Activated CD8-positive, alpha-beta memory T cell treated with anti-CD3 and anti-CD28 coated beads, Interleukin-2, amount 10 ng/mL, durations not matched to agents 7 days and 5 days (primary cell): ENCODE data around the gene CTDNEP1. TPM values are rescaled to one million over a fixed set of nuclear protein-coding genes. Genes with fewer than 3 reads are reported as not detected.
"Not testable (repeated sequence)": the region's sequence is repeated elsewhere in the genome, so short reads cannot be mapped to it uniquely, and the experiment has no call there.

Experiments used
- ATAC-seq: fragments of 150-1000 bp; cut with Tn5 transposase; one replicate; pipeline ENCODE4 v1.10.0; 2021; ENCODE audit warnings: moderate library complexity
- CTCF ChIA-PET: fragments of 350-600 bp; sonication (Branson Sonifier 250); formaldehyde crosslinking; loops from one replicate; lab custom pipeline; 2021; ENCODE audit warnings: antibody characterized with exemption; lab: Charles Lee
- DNase-seq: peaks from one replicate; pipeline ENCODE4 v3.0.0-alpha.2; 2020
- H3K27ac Mint-ChIP-seq: one replicate; pipeline ENCODE4 v1.8.0; 2021; ENCODE audit warnings: mild to moderate bottlenecking, mixed read lengths
- H3K27me3 Mint-ChIP-seq: one replicate; pipeline ENCODE4 v1.8.0; 2021; ENCODE audit warnings: mixed read lengths
- H3K36me3 Mint-ChIP-seq: one replicate; pipeline ENCODE4 v1.8.0; 2021; ENCODE audit warnings: mild to moderate bottlenecking, mixed read lengths
- H3K4me1 Mint-ChIP-seq: one replicate; pipeline ENCODE4 v1.8.0; 2021; ENCODE audit warnings: mixed read lengths
- H3K4me3 Mint-ChIP-seq: one replicate; pipeline ENCODE4 v1.8.0; 2021; ENCODE audit warnings: mild to moderate bottlenecking, moderate library complexity, mixed read lengths
- H3K9me3 Mint-ChIP-seq: one replicate; pipeline ENCODE4 v1.8.0; 2022; ENCODE audit warnings: low read depth, mixed read lengths
- total RNA-seq, 2 experiments: library from RNA; stranded (reverse); gene quantifications; one replicate each; pipeline ENCODE4 v1.2.3, GENCODE V29; 2021

CTDNEP1 gene
- total RNA-seq, 2 experiments from 2014 or later, result 162 to 192 TPM

DNA sequence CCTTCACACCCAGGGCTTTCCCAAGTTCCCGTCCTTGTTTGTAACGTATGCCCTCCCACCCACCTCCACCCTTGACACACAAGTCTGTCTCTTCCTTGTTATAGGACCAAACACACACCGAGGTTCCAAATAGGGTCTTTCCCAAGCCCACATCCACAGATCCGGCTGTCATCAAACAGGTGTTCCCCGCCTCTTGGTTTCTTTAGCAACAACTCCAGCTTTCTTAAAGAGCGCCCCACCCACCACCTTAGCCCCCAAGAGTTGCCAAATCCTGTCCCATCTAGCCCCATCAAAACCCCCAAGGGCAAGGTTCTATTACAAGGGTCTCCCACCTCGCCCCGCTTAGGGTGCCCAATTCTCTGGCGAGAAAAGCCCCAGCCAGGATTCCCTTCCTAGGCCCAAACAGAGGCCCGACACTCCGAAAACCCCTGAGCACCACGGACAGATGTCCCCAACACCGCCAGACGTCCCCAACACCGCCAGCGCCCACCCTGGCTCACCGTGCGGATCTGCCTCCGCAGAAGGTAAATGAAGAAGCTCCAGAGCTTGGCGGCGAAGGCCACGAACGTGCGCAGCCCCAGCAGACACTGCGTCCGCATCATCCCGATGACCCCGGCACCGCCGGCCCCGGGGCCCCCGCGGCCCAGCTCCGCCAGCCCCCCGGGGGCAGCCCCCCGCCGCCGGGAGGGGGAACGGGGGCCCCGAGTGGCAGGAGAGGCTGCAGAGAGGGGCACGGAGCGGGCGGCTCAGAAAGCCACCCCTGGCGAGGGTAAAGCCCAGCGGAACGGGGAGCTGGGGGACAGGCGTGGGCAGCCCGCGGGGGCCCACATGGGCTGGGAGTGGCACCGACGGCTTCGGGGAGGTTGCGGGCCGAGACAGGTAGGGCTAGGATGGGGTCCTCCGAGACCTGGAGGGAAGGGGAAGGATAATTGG, 573 bp downstream of the CTDNEP1 start:
- Mint-ChIP-seq H3K4me3 (peak overlapping the region; percentile 91), H3K27ac (peak overlapping the region; percentile 99), H3K9me3 (no peaks in the 10 kb centered on the region), H3K27me3 (no peaks in the 10 kb centered on the region), H3K36me3 (peaks cover 22% of the 10 kb centered on the region), H3K4me1 (peaks cover 46% of the 10 kb centered on the region)
- DNase-seq, result no peak
- CTCF ChIA-PET, result interaction anchor here (0.5 to 2.5 kb wide), 8 partner anchors 9 to 868 kb away, joined by 3 to 18 read pairs (median 4); partner anchors contain the start of genes ACADVL, DLG4, GABARAP and PHF23
- peak; percentile 0 for ATAC-seq

DNA sequence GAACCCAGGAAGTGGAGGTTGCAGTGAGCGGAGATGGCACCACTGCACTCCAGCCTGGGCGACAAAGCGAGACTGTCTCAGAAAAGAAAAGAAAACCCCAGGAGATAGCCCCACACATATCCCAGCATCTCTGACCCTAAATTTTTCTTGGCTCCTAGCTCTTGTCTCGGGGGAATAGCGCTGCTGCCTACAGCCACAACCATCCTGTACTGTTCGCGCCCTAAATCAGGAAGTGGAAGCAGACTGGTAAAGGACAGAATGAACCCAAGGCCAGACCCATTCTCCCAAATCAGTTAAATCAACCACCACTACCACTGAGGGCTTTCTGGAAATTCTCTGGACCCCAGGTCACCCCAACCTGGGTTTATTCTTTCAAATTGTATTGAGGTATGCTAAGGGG, 1.7 kb downstream of the CTDNEP1 start:
- ATAC-seq, result no peak
- CTCF ChIA-PET, result interaction anchor here (2.5 kb wide), 1 partner anchor 8 kb away, joined by 18 read pairs; the partner anchor contains the start of gene GABARAP
- Mint-ChIP-seq H3K4me1 (peaks cover 46% of the 10 kb centered on the region), H3K36me3 (peaks cover 23% of the 10 kb centered on the region), H3K4me3 (peak overlapping the region; percentile 91), H3K9me3 (no peaks in the 10 kb centered on the region), H3K27me3 (no peaks in the 10 kb centered on the region), H3K27ac (peak overlapping the region; percentile 91)
- DNase-seq, result no peak

DNA sequence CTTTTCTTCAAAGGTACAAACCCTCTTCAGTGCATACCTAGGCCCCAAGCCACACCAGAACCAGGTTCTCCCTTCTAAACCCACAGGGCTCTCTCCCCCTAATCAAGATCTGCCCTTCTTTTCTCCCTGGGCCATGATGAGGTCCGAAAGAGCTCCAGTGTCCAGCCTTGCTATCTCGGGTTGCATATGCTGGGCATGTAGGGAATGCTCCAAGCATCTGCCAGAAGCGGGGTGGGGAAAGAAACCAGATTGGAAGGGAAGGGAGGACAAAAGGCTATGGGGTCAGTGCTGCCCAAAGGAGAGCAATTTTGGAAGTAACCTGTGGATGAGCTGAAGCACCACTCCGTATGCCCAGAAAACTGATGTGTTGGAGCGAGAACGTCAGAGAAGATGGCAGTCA, 2.3 kb downstream of the CTDNEP1 start:
- no peaks in the 10 kb centered on the region for H3K27me3 Mint-ChIP-seq
- DNase-seq (no peak), ATAC-seq (no peak)
- peak overlapping the region; percentile 91 for H3K4me3 Mint-ChIP-seq
- CTCF ChIA-PET, result no interaction called here
- peaks cover 46% of the 10 kb centered on the region for H3K4me1 Mint-ChIP-seq
- H3K36me3 Mint-ChIP-seq, result peaks cover 24% of the 10 kb centered on the region
- no peaks in the 10 kb centered on the region for H3K9me3 Mint-ChIP-seq
- H3K27ac Mint-ChIP-seq, result peak overlapping the region; percentile 50

DNA sequence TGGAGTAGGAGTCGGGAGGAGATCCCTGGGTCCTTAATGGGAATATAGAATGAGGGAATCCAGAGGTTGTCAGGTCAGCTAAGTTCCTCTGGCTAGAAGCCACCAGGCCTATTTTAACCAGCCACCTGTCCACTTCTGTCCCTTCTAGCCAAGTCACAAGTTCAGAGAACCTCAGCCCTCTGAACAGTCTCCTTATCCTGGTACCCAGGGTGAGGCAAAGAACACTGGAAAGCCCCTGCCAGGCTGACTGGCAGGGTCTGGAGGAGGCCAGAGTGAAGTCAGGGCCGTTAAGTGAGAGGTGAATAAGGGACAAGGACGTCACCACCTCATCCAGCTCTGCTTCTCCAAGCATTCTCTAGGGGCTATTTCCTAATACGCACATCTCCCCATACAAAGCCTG, 2.7 kb downstream of the CTDNEP1 start:
- peaks cover 23% of the 10 kb centered on the region for H3K36me3 Mint-ChIP-seq
- H3K4me3 Mint-ChIP-seq, result no peak overlapping the region
- no peak for ATAC-seq
- H3K27me3 Mint-ChIP-seq, result no peaks in the 10 kb centered on the region
- DNase-seq, result no peak
- no peaks in the 10 kb centered on the region for H3K9me3 Mint-ChIP-seq
- CTCF ChIA-PET, result no interaction called here
- peaks cover 41% of the 10 kb centered on the region for H3K4me1 Mint-ChIP-seq
- no peak overlapping the region for H3K27ac Mint-ChIP-seq

DNA sequence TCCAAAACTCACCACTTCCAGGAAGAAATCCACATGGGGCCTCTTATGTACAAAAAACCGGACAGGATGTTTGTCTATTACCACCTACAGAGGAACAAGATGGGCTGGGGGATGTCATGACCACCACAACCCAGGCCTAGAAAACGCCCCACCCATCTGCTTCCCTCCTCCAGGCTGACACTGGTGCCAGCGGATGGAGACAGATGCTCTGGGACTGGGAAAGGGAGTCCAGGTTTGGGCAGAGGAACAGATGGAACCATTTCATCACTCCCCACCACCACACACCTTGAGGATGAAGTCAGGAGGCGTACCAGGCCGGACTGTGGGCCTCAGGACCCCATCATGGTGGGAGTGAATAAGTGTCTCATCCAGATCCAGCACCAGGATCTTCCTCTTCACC, 4.8 kb downstream of the CTDNEP1 start:
- H3K27me3 Mint-ChIP-seq, result no peaks in the 10 kb centered on the region
- H3K4me3 Mint-ChIP-seq, result no peak overlapping the region
- H3K4me1 Mint-ChIP-seq, result peaks cover 40% of the 10 kb centered on the region
- DNase-seq (no peak), ATAC-seq (no peak)
- peaks cover 18% of the 10 kb centered on the region for H3K36me3 Mint-ChIP-seq
- no peak overlapping the region for H3K27ac Mint-ChIP-seq
- H3K9me3 Mint-ChIP-seq, result no peaks in the 10 kb centered on the region
- CTCF ChIA-PET, result no interaction called here

DNA sequence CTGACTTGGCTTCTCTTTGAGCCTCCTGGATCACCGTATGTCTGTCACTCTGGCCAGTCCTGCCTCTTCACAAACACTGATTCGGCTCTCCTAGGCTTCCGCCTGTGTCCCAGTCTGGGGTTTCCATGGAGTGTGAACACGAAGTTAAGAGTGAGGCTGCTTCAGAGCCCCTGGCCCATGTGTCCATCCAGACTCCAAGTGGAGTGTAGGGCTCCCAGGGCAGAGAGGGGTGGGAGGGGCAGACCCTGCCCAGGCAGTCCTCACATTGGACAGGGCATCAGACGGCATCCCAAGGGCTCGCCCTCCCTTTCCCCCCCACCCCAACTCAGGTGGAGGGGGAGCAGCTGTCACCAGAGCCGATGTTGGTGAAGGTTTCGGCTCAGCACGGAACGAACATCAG, 7.7 kb downstream of the CTDNEP1 start:
- Mint-ChIP-seq H3K4me1 (peaks cover 42% of the 10 kb centered on the region), H3K27ac (peak overlapping the region; percentile 71), H3K36me3 (peaks cover 31% of the 10 kb centered on the region)
- not testable (repeated sequence) for H3K9me3 Mint-ChIP-seq, H3K4me3 Mint-ChIP-seq, ATAC-seq, H3K27me3 Mint-ChIP-seq
- CTCF ChIA-PET, result interaction anchor here (2.0 to 4.1 kb wide), 2 partner anchors 24 to 53 kb away, joined by 5 to 13 read pairs; partner anchors contain the start of genes ACADVL and DLG4
- DNase-seq, result peak; percentile 40

DNA sequence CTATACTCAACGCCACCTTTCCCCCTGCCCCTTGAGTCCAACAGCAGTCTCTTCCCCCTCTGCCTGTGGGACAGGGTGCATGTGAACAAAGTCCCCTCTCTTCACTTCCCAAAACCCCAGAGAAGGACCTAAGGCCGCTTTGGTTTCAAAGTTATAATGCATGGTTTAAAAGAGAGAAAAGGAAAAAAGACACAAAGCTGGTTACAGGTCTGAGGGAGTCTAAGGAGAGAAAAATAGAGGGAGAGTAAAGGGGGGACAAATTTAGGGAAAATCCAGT, 8.1 kb downstream of the CTDNEP1 start:
- peaks cover 38% of the 10 kb centered on the region for H3K4me1 Mint-ChIP-seq
- H3K27me3 Mint-ChIP-seq, result no peaks in the 10 kb centered on the region
- H3K27ac Mint-ChIP-seq, result peak overlapping the region; percentile 78
- H3K9me3 Mint-ChIP-seq, result no peaks in the 10 kb centered on the region
- no peak for ATAC-seq
- CTCF ChIA-PET, result interaction anchor here (1.2 to 4.1 kb wide), 7 partner anchors 8 to 202 kb away, joined by 3 to 18 read pairs (median 5); partner anchors contain the start of genes ACADVL, CTDNEP1, DLG4 and ELP5
- H3K4me3 Mint-ChIP-seq, result peak overlapping the region; percentile 86
- DNase-seq, result no peak
- peaks cover 31% of the 10 kb centered on the region for H3K36me3 Mint-ChIP-seq

DNA sequence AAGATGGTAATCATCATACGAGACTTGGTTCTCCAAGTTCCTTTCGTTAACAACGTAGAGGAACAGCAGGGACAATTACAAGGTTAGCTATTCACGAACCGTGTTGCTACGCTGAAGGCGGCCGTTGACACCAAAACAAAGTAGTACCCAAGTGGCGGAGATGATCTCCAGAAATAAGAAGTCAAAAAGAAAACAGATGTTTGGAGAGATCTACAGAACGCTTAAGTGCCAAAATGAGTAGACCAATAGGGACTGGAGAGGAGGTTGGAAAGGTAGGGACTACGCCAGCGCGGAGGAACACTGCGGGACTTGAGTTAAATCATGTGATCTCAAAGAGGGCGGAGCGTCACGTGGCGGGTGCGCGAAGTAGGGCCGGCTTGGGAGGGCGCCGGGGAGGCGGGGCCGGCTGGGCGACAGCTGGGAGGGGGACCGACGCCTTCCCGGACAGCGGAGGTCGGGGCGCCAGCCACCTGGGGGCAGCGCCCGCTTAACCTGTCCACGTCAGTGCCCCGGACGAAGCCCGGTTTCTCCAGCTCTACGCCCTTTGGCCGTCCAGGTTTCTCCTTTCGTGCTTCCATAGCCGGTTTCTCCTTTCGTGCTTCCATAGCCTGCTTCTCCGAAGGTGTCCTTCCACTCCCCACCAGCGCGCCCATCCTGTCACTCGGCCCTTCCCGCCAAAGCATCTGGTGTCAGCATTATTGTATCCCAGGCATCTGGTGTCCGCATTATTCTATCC, 8.6 kb downstream of the CTDNEP1 start:
- CTCF ChIA-PET, result interaction anchor here (0.8 to 4.1 kb wide), 8 partner anchors 8 to 203 kb away, joined by 3 to 18 read pairs (median 4); partner anchors contain the start of genes ACADVL, CTDNEP1, DLG4 and ELP5
- peak overlapping the region; percentile 86 for H3K4me3 Mint-ChIP-seq
- DNase-seq (peak; percentile 95), ATAC-seq (peak; percentile 54)
- no peaks in the 10 kb centered on the region for H3K27me3 Mint-ChIP-seq
- peaks cover 38% of the 10 kb centered on the region for H3K4me1 Mint-ChIP-seq
- H3K27ac Mint-ChIP-seq, result peak overlapping the region; percentile 98
- peaks cover 31% of the 10 kb centered on the region for H3K36me3 Mint-ChIP-seq
- no peaks in the 10 kb centered on the region for H3K9me3 Mint-ChIP-seq

DNA sequence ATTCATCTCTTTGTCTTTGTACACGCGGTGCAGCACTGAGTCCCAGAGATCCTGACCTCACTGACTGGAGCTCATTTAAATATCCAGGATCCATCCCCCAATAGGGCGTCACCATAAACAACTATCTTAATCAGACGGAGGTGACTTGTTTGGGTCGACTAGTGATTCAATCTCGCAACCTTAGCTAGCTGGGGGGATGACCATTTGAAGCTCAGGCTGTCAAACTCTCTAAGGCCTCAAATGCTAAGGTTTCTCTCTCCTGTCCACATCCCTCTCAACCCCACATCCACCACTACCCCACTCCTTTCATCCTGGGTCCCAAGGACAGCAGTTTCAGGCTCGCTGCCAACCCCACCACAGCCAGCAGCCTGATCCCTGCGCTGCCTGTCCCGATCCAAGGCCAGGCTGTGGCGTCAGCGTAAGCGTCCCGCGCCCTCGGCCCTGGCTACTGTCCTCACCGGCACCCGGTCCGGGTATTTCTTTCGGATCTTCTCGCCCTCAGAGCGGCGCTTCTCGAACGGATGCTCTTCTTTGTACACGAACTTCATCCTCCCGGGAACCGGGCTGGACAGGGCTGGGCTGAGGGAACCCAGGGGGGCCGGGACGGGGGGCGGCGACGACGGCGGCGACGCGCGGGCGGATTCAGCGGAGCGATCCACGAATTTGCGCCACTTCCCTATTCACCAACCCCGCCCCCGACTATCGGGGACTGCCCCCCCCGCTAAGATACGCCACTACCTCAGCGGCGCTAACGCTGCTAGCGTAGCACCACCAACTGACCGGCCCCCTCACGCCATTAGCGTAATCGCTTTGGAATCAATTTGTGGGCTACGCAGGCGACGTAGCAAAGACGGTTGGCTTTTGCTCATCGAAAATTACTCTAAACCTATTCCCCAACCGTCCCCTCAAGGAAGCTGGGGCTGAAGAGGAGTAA, 9.5 kb downstream of the CTDNEP1 start, which contains the start of gene GABARAP:
Gene GABARAP, minus strand, starts transcription at position 667 of the 934 bp plus-strand sequence. Its CDS starts 119 bp downstream, at position 548.
- ATAC-seq, result peak; percentile 38
- H3K4me1 Mint-ChIP-seq, result peaks cover 42% of the 10 kb centered on the region

DNA sequence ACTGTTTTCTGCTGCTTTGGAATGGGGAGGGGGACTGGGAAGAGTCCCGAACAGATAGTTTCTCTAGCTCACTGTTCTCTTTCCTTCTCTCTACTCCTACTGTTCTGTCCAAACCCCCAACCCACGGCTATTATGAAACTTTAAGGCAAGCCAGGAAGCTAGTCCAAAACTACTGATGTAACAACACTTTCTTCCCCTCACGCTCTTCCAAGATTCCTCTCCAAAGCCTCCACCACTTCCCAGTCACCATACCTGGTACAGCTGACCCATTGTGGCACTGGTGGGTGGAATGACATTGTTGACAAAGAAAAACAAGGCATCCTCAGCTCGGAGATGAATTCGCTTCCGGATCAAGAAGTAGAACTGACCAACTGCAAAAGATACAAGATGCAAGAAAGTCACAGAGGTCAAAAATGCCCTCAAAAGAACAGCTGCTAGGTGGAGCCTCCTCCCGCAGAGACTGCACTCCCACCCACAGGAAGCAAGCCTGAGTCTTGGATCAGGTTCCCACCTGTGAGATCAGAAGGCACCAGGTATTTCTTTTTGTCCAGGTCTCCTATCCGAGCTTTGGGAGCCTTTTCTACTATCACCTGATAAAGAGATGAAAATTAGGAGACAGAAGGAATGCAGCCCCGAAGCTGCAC, 10.3 kb downstream of the CTDNEP1 start:
- ATAC-seq (no peak), DNase-seq (no peak)
- Mint-ChIP-seq H3K27me3 (no peaks in the 10 kb centered on the region), H3K9me3 (no peaks in the 10 kb centered on the region), H3K4me1 (peaks cover 44% of the 10 kb centered on the region), H3K4me3 (peak overlapping the region; percentile 86), H3K27ac (peak overlapping the region; percentile 98), H3K36me3 (peaks cover 32% of the 10 kb centered on the region)
- CTCF ChIA-PET, result interaction anchor here (0.8 to 4.1 kb wide), 6 partner anchors 10 to 230 kb away, joined by 3 to 18 read pairs (median 5); partner anchors contain the start of genes ACADVL, CTDNEP1, DLG4 and ELP5

More for the DNA sequence above, 9.5 kb downstream of the CTDNEP1 start, which contains the start of gene GABARAP:
- H3K4me3 Mint-ChIP-seq, result peak within 1 kb of the TSS; percentile 86
- peak; percentile 95 for DNase-seq
- H3K27ac Mint-ChIP-seq, result peak within 1 kb of the TSS; percentile 98
- no peaks in the 10 kb centered on the region for H3K9me3 Mint-ChIP-seq
- peaks cover 31% of the 10 kb centered on the region for H3K36me3 Mint-ChIP-seq
- H3K27me3 Mint-ChIP-seq, result no peaks in the 10 kb centered on the region
- CTCF ChIA-PET, result interaction anchor here (0.8 to 4.1 kb wide), 11 partner anchors 9 to 231 kb away, joined by 3 to 18 read pairs (median 3); partner anchors contain the start of genes ACADVL, CTDNEP1, DLG4 and ELP5

DNA sequence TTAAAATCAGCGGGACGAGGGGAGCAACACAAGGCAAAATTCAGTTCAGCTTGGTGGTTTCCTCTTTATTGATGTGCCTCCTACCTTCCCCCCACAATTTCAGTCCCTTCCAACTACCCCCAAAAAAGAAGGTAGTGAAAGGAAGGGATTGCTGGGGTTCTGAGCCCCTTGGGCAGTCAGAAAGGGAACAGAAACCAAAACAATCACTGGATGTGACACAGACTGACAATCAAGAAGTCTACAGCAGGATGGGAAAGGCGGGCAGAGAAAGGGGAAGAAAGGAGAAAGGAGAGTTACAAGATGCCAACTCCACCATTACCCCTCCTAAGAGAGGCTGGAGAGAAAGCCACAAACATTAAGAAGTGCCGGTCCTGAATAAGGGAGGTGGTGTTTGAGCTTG, 11.2 kb downstream of the CTDNEP1 start:
- H3K27ac Mint-ChIP-seq, result peak overlapping the region; percentile 79
- peaks cover 50% of the 10 kb centered on the region for H3K4me1 Mint-ChIP-seq
- peak overlapping the region; percentile 86 for H3K4me3 Mint-ChIP-seq
- no peak for ATAC-seq
- no peak for DNase-seq
- peaks cover 33% of the 10 kb centered on the region for H3K36me3 Mint-ChIP-seq
- no peaks in the 10 kb centered on the region for H3K9me3 Mint-ChIP-seq
- CTCF ChIA-PET, result interaction anchor here (1.6 to 4.1 kb wide), 3 partner anchors 11 to 56 kb away, joined by 4 to 18 read pairs (median 13); partner anchors contain the start of genes ACADVL, CTDNEP1, DLG4 and ELP5
- H3K27me3 Mint-ChIP-seq, result no peaks in the 10 kb centered on the region
